GM18870 (cell line): ENCODE results near the gene SECISBP2.
"Not testable (repeated sequence)": the region's sequence is repeated elsewhere in the genome, so short reads cannot be mapped to it uniquely, and the experiment has no call there.

Experiments
- ATAC-seq: cut with Tn5 transposase; IDR thresholded peaks from one replicate; pipeline ENCODE4 v1.9.1; 2021; ENCODE audit warnings: moderate library complexity; ENCODE audit not compliant: unreplicated experiment

SECISBP2 gene

GRCh38 chr9:89318123-89319014 is at the start of gene SECISBP2:
Gene SECISBP2 (plus strand): TSS chr9:89318500. CDS start chr9:89318577, 77 bp downstream.
- ATAC-seq, result peak; percentile 66

GRCh38 chr9:89273528-89274279 is 44.6 kb upstream of the SECISBP2 start:
- no peak for ATAC-seq

GRCh38 chr9:89274838-89275237 is 43.5 kb upstream of the SECISBP2 start:
- ATAC-seq, result no peak

- not testable (repeated sequence) for ATAC-seq
Observed at GRCh38 chr9:89276040-89276439, 42.3 kb upstream of the SECISBP2 start.

- ATAC-seq, result no peak
Observed at GRCh38 chr9:89277043-89277442, 41.3 kb upstream of the SECISBP2 start.

GRCh38 chr9:89277454-89277853 is 40.8 kb upstream of the SECISBP2 start:
- ATAC-seq, result no peak

GRCh38 chr9:89278551-89278950 is 39.7 kb upstream of the SECISBP2 start:
- ATAC-seq, result no peak

GRCh38 chr9:89278997-89279739 is 39.1 kb upstream of the SECISBP2 start:
- no peak for ATAC-seq

- no peak for ATAC-seq
Observed at GRCh38 chr9:89281106-89281505, 37.2 kb upstream of the SECISBP2 start.

- not testable (repeated sequence) for ATAC-seq
Observed at GRCh38 chr9:89282248-89282968, 35.9 kb upstream of the SECISBP2 start.

- ATAC-seq, result no peak
Observed at GRCh38 chr9:89284076-89284475, 34.2 kb upstream of the SECISBP2 start.

GRCh38 chr9:89291741-89292140 is 26.6 kb upstream of the SECISBP2 start:
- ATAC-seq, result no peak

GRCh38 chr9:89293014-89293413 is 25.3 kb upstream of the SECISBP2 start:
- no peak for ATAC-seq

- no peak for ATAC-seq
Observed at GRCh38 chr9:89295400-89295799, 22.9 kb upstream of the SECISBP2 start.

- ATAC-seq, result not testable (repeated sequence)
Observed at GRCh38 chr9:89301996-89302395, 16.3 kb upstream of the SECISBP2 start.

- ATAC-seq, result no peak
Observed at GRCh38 chr9:89304020-89304833, 14.1 kb upstream of the SECISBP2 start.

GRCh38 chr9:89304834-89305188 is 13.5 kb upstream of the SECISBP2 start:
- no peak for ATAC-seq

- no peak for ATAC-seq
Observed at GRCh38 chr9:89305868-89306267, 12.4 kb upstream of the SECISBP2 start.

GRCh38 chr9:89309166-89309565 is 9.1 kb upstream of the SECISBP2 start:
- ATAC-seq, result no peak
